ENCODE measurements around the gene JPH3.

- TF ChIP-seq CTCF (IDR thresholded peaks at IDR 0.05 in 8 of 11, conservative IDR thresholded peaks at IDR 0.05 in 3 of 11) (no peak), POLR2A (IDR thresholded peaks at IDR 0.05) (no peak), POLR2AphosphoS5 (IDR thresholded peaks at IDR 0.05) (peak in 1 of 3 donors; percentile 43)
Observed at GRCh38 chr16:87733190-87733589, 130.9 kb downstream of the JPH3 start.
